Rectal smooth muscle tissue (tissue), 1 donor: ENCODE measurements around the gene WRAP53.

Experiments
- H3K27ac ChIP-seq: one replicate; pipeline ENCODE4 v1.7.0; 2013; ENCODE audit warnings: low read depth, low read length, inconsistent platforms
- H3K27me3 ChIP-seq: one replicate; pipeline ENCODE4 v1.7.0; 2013; ENCODE audit warnings: low read length; ENCODE audit not compliant: control insufficient read depth, insufficient read depth
- H3K36me3 ChIP-seq: one replicate; pipeline ENCODE4 v1.7.0; 2013; ENCODE audit warnings: low read length; ENCODE audit not compliant: control insufficient read depth, insufficient read depth
- H3K4me1 ChIP-seq: one replicate; pipeline ENCODE4 v1.7.0; 2013; ENCODE audit warnings: low read length; ENCODE audit not compliant: control insufficient read depth, insufficient read depth
- H3K4me3 ChIP-seq: one replicate; pipeline ENCODE4 v1.7.0; 2013; ENCODE audit warnings: low read length
- H3K9ac ChIP-seq: one replicate; pipeline ENCODE4 v1.7.0; 2013; ENCODE audit warnings: low read length

WRAP53 gene

DNA sequence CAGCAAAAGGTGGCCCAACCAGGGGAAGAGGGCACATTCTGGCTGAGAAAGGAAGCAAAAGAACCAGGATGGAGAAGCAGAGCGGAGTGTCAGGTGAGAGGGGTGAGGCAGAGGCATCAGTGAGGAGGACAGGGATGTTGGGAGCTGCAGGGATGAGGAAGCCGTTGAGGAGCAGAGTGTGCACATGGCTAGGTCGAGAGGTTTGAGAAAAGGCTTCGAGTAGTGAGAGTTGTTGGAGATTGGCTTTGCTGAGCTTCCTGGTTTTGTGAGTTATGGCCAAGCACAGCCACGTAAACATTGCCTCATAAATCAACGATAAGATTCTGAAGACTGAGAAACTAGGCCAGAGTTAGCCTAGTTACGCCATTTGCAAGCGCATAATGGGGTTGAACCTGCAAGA lies 56.1 kb downstream of the WRAP53 start:
- no peak overlapping the region for H3K27ac ChIP-seq
- H3K36me3 ChIP-seq, result no peaks in the 10 kb centered on the region
- H3K9ac ChIP-seq, result no peak overlapping the region
- H3K27me3 ChIP-seq, result no peaks in the 10 kb centered on the region
- no peaks in the 10 kb centered on the region for H3K4me1 ChIP-seq
- no peak overlapping the region for H3K4me3 ChIP-seq

DNA sequence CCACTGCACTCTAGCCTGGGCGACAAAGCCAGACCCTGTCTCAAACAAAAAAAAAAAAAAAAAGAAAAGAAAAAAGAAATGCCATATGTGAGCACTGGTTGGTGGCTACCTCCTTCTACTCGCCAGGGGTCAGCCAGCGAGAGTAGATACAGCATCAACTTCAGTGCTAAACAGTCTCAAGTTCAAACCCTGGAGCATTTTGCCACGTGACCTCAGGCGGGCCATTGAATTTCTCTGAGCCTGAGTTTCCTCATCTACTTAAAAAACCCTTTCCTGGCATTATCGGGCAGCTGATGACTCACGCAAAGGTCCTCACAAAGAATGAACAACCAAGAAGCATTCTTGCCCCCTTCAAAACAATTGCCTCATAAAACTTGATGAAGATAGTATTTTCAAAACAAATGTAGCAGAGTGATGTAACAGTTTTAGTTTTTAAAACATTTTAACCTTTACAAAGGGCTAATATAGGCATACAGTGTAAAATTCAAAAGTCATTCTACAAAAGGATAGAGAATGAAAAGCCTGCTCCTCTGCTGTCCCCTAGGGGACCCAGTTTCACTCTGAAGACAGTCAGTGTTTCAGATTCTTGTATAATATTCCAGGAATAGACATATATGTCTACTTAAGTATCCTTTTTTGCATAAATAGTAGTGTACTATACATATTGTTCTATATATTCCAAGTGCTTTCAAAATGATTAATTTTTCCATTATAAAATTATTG lies 57.6 kb downstream of the WRAP53 start:
- H3K27me3 ChIP-seq, result no peaks in the 10 kb centered on the region
- no peak overlapping the region for H3K27ac ChIP-seq
- H3K4me3 ChIP-seq, result no peak overlapping the region
- no peak overlapping the region for H3K9ac ChIP-seq
- no peaks in the 10 kb centered on the region for H3K4me1 ChIP-seq
- H3K36me3 ChIP-seq, result no peaks in the 10 kb centered on the region

DNA sequence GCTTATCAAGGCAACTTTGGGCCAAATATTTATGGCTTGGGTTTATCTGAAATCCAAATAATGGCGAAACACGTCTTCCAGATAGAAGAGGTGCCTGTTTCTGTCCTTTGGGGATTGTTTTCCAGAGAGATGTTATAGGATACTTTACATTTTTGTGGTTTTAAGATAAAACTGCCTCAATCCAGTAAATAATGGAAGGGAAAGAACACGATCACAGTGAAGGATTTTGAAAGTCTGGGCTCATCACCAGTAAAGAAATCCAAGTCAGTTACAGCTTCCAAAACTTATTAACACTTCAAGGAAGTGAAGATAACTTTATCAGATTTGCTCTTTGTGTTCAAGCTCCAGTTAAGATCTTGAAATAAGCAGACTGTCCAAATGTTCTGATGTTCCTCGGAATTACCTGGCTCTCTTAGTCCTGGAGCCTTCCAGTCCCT lies 59.4 kb downstream of the WRAP53 start:
- Histone ChIP-seq H3K36me3 (no peaks in the 10 kb centered on the region), H3K4me3 (no peak overlapping the region), H3K4me1 (no peaks in the 10 kb centered on the region), H3K27me3 (no peaks in the 10 kb centered on the region), H3K9ac (no peak overlapping the region), H3K27ac (no peak overlapping the region)

GRCh38 chr17:7748076-7748775 lies 59.9 kb downstream of the WRAP53 start:
- no peak overlapping the region for H3K27ac ChIP-seq

GRCh38 chr17:7750321-7750821 lies 62.1 kb downstream of the WRAP53 start:
- no peaks in the 10 kb centered on the region for H3K4me1 ChIP-seq
- H3K36me3 ChIP-seq, result no peaks in the 10 kb centered on the region
- no peak overlapping the region for H3K4me3 ChIP-seq
- H3K27me3 ChIP-seq, result no peaks in the 10 kb centered on the region
- H3K27ac ChIP-seq, result no peak overlapping the region
- no peak overlapping the region for H3K9ac ChIP-seq

More at GRCh38 chr17:7748076-7748775, 59.9 kb downstream of the WRAP53 start:
- H3K4me1 ChIP-seq, result no peaks in the 10 kb centered on the region
- H3K27me3 ChIP-seq, result no peaks in the 10 kb centered on the region
- H3K9ac ChIP-seq, result no peak overlapping the region
- no peaks in the 10 kb centered on the region for H3K36me3 ChIP-seq
- no peak overlapping the region for H3K4me3 ChIP-seq
